Neural progenitor cell (in vitro differentiated cells): ENCODE results near the gene CENATAC.
A peak's percentile ranks its signal among the peaks of the same experiment; 100 is the strongest.

Source experiments
- CTCF ChIP-seq: fragments of 200-600 bp; sonication (generic); IDR thresholded peaks from 2 replicates; pipeline ENCODE4 v1.5.1; 2017; ENCODE audit warnings: antibody characterized with exemption, mild to moderate bottlenecking
- EZH2 ChIP-seq: fragments of 200-600 bp; sonication (generic); IDR thresholded peaks from 2 replicates; pipeline ENCODE4 v1.6.1; 2017; ENCODE audit warnings: antibody characterized with exemption, mild to moderate bottlenecking, moderate library complexity
- EZH2phosphoT487 ChIP-seq: fragments of 200-600 bp; sonication (generic); IDR thresholded peaks from 2 replicates; pipeline ENCODE4 v1.6.1; 2017; ENCODE audit warnings: antibody characterized with exemption

GRCh38 chr11:119057000-119057769 lies 59.2 kb downstream of the CENATAC start, which contains the start of gene HYOU1:
- TF ChIP-seq CTCF (peak; percentile 50), EZH2 (no peak), EZH2phosphoT487 (no peak)
